PC-3 (cell line): ENCODE measurements around the gene ORC1. TPM values are rescaled to one million over a fixed set of nuclear protein-coding genes. Genes with fewer than 3 reads are reported as not detected.

Source experiments
- ATAC-seq: fragments of 200-7000 bp; cut with Tn5 transposase; 2 replicates; pipeline ENCODE4 v1.9.1; 2020; ENCODE audit warnings: mild to moderate bottlenecking, moderate library complexity
- BruUV-seq: library from RNA; stranded (reverse); fragments of 400-500 nt; replicated peaks from 2 replicates; lab custom pipeline; 2021; lab: Mats Ljungman, UMichigan
- CTCF ChIA-PET: fragments of 300-600 bp; sonication (Branson Sonifier 250); formaldehyde crosslinking; loops from one replicate; lab custom pipeline; 2022; ENCODE audit warnings: antibody characterized with exemption; lab: Charles Lee
- POLR2A ChIA-PET: fragments of 300-600 bp; sonication (Branson Sonifier 250); formaldehyde crosslinking; loops from one replicate; lab custom pipeline; 2022; ENCODE audit warnings: antibody characterized with exemption; ENCODE audit not compliant: unreplicated experiment; lab: Charles Lee
- DNase-seq: peaks from one replicate; pipeline ENCODE4 v3.0.0-alpha.2; 2015
- H2AFZ ChIP-seq: fragments of 300-600 bp; sonication (generic); 2 replicates; pipeline ENCODE4 v1.6.0; 2016; ENCODE audit warnings: antibody characterized with exemption, low read length
- H3F3A ChIP-seq: fragments of 300-600 bp; sonication (generic); one replicate; pipeline ENCODE4 v1.6.0; 2017; ENCODE audit warnings: antibody characterized with exemption, low read length, control low read depth, mild to moderate bottlenecking; ENCODE audit not compliant: unreplicated experiment
- H3K27ac ChIP-seq: fragments of 300-600 bp; sonication (generic); 2 replicates; pipeline ENCODE4 v1.5.1; 2016; ENCODE audit warnings: mild to moderate bottlenecking, low read length
- H3K27me3 ChIP-seq: fragments of 300-600 bp; sonication (generic); 2 replicates; pipeline ENCODE4 v1.6.1; 2016; ENCODE audit warnings: low read length, mixed read lengths
- H3K36me3 ChIP-seq: fragments of 300-600 bp; sonication (generic); 2 replicates; pipeline ENCODE4 v1.6.1; 2016; ENCODE audit warnings: low read depth, mixed run types, low read length, mixed read lengths
- H3K4me1 ChIP-seq: fragments of 300-600 bp; sonication (generic); 2 replicates; pipeline ENCODE4 v1.5.1; 2016; ENCODE audit warnings: low read length; ENCODE audit not compliant: insufficient read depth
- H3K4me2 ChIP-seq: fragments of 300-600 bp; sonication (generic); 2 replicates; pipeline ENCODE4 v1.6.0; 2016; ENCODE audit warnings: low read length
- H3K4me3 ChIP-seq: fragments of 300-600 bp; sonication (generic); 2 replicates; pipeline ENCODE4 v1.5.1; 2016; ENCODE audit warnings: mild to moderate bottlenecking, low read length, mixed read lengths
- H3K79me2 ChIP-seq: fragments of 300-600 bp; sonication (generic); 2 replicates; pipeline ENCODE4 v1.6.1; 2017; ENCODE audit warnings: low read length, mixed read lengths
- H3K9ac ChIP-seq: fragments of 300-600 bp; sonication (generic); 2 replicates; pipeline ENCODE4 v1.6.0; 2016; ENCODE audit warnings: mild to moderate bottlenecking, low read length
- H3K9me2 ChIP-seq: fragments of 300-600 bp; sonication (generic); replicated peaks from 2 replicates; pipeline ENCODE4 v1.6.1; 2016; ENCODE audit warnings: mixed run types, low read length, mixed read lengths
- H3K9me3 ChIP-seq: fragments of 300-600 bp; sonication (generic); 2 replicates; pipeline ENCODE4 v1.6.1; 2016; ENCODE audit warnings: low read length, mixed read lengths
- H4K20me1 ChIP-seq: fragments of 300-600 bp; sonication (generic); 2 replicates; pipeline ENCODE4 v1.6.1; 2016; ENCODE audit warnings: low read length, mixed read lengths
- EZH2 ChIP-seq: fragments of 300-600 bp; sonication (generic); IDR thresholded peaks from one replicate; pipeline ENCODE4 v1.6.1; 2017; ENCODE audit warnings: antibody characterized with exemption, mild to moderate bottlenecking, low read length; ENCODE audit not compliant: unreplicated experiment
- EZH2phosphoT487 ChIP-seq: fragments of 300-600 bp; sonication (generic); IDR thresholded peaks from 2 replicates; pipeline ENCODE4 v1.6.1; 2018; ENCODE audit warnings: mild to moderate bottlenecking, antibody characterized with exemption, low read length, borderline replicate concordance
- intact Hi-C: fragments of 100-400 bp; cut with micrococcal nuclease; formaldehyde crosslinking; loops from 2 replicates; pipeline ENCODE4 v1.9.0; 2023
- total RNA-seq: library from RNA; depleted of rRNA; stranded (reverse); fragments of >200 nt; gene quantifications from 2 replicates; pipeline ENCODE4 v1.2.3, GENCODE V29; 2014
- TF ChIP-seq, protein P1 (sequence below): fragments of 300-600 bp; sonication (generic); conservative IDR thresholded peaks from 2 replicates; pipeline ENCODE4 v1.5.1; 2017; ENCODE audit warnings: antibody characterized with exemption, low read depth, mild to moderate bottlenecking, low read length

The ORC1 gene
- total RNA-seq, 1 experiment from 2014 or later, result 23.7 TPM

DNA sequence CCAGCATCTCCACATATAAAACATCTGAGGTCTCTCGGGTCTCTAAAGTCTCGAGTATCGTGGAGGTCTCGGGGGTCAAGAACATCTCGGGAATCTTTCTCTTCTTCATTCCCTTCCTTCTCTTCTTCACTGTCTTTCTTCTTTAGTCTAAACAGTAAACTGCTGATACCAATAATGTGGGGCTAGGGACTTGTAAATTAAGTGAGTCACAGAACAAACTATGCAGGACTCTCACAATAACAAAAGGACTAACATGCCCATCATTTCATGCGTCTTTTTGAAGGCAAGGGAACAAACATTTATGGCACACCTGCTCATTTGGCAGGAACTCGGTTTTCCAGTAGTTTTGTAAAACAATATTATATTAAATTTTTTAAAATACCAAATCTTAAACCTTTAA is 32.6 kb upstream of the ORC1 start:
- H3K27ac ChIP-seq, result no peak overlapping the region
- H3K27me3 ChIP-seq, result no peaks in the 10 kb centered on the region
- H3K36me3 ChIP-seq, result peaks cover 20% of the 10 kb centered on the region
- H3K79me2 ChIP-seq, result no peaks in the 10 kb centered on the region
- H3K9me2 ChIP-seq, result no peaks in the 10 kb centered on the region
- intact Hi-C loops, result no loop called here
- no peaks in the 10 kb centered on the region for H3F3A ChIP-seq
- ChIA-PET CTCF (no interaction called here), POLR2A (no interaction called here)
- H3K4me2 ChIP-seq, result no peak overlapping the region
- no TSS peak for BruUV-seq
- H2AFZ ChIP-seq, result no peak overlapping the region
- H3K4me1 ChIP-seq, result no peaks in the 10 kb centered on the region
- TF ChIP-seq EZH2, result no peak
- TF ChIP-seq EZH2phosphoT487, result no peak
- TF ChIP-seq, protein P1, sequence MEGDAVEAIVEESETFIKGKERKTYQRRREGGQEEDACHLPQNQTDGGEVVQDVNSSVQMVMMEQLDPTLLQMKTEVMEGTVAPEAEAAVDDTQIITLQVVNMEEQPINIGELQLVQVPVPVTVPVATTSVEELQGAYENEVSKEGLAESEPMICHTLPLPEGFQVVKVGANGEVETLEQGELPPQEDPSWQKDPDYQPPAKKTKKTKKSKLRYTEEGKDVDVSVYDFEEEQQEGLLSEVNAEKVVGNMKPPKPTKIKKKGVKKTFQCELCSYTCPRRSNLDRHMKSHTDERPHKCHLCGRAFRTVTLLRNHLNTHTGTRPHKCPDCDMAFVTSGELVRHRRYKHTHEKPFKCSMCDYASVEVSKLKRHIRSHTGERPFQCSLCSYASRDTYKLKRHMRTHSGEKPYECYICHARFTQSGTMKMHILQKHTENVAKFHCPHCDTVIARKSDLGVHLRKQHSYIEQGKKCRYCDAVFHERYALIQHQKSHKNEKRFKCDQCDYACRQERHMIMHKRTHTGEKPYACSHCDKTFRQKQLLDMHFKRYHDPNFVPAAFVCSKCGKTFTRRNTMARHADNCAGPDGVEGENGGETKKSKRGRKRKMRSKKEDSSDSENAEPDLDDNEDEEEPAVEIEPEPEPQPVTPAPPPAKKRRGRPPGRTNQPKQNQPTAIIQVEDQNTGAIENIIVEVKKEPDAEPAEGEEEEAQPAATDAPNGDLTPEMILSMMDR, result no peak
- no peak overlapping the region for H3K4me3 ChIP-seq
- H4K20me1 ChIP-seq, result no peaks in the 10 kb centered on the region
- no peaks in the 10 kb centered on the region for H3K9me3 ChIP-seq
- H3K9ac ChIP-seq, result no peak overlapping the region
- ATAC-seq (peak; percentile 93), DNase-seq (peak; percentile 33)

DNA sequence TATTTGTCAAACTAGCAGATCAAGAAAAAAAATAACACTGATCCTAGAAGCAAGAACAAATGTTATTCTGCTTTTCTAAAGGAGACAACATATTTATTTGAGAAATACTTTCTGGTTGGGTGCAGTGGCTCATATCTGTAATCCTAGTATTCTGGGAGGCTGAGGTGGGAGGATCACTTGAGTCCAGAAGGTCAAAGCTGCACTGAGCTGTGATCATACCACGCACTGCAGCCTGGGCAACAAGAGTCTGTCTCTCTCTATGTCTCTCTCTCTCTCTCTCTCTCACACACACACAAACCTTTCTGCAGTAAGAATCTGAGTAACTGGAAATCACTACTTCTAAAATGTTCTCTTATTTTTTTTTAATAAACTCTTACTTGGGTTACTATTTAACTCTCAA is 31.4 kb upstream of the ORC1 start:
- no peak for ATAC-seq
- BruUV-seq, result no TSS peak

GRCh38 chr1:52435211-52435610 is 31.0 kb upstream of the ORC1 start:
- no peaks in the 10 kb centered on the region for H3F3A ChIP-seq
- no peaks in the 10 kb centered on the region for H3K4me1 ChIP-seq
- no peak overlapping the region for H3K4me2 ChIP-seq
- no peaks in the 10 kb centered on the region for H3K27me3 ChIP-seq
- DNase-seq (no peak), ATAC-seq (no peak)
- no peak overlapping the region for H2AFZ ChIP-seq
- no peaks in the 10 kb centered on the region for H3K79me2 ChIP-seq
- H3K27ac ChIP-seq, result no peak overlapping the region
- no peaks in the 10 kb centered on the region for H3K9me3 ChIP-seq
- H3K9me2 ChIP-seq, result no peaks in the 10 kb centered on the region
- ChIA-PET POLR2A (no interaction called here), CTCF (no interaction called here)
- intact Hi-C loops, result no loop called here
- no peak overlapping the region for H3K9ac ChIP-seq
- TF ChIP-seq, protein P1, result no peak
- no peak for TF ChIP-seq EZH2
- TF ChIP-seq EZH2phosphoT487, result no peak
- BruUV-seq, result no TSS peak
- peaks cover 25% of the 10 kb centered on the region for H3K36me3 ChIP-seq
- H3K4me3 ChIP-seq, result no peak overlapping the region
- H4K20me1 ChIP-seq, result no peaks in the 10 kb centered on the region

More for the DNA sequence above, 31.4 kb upstream of the ORC1 start:
- no peaks in the 10 kb centered on the region for H3K9me2 ChIP-seq
- peaks cover 25% of the 10 kb centered on the region for H3K36me3 ChIP-seq
- no peak overlapping the region for H3K9ac ChIP-seq
- no peaks in the 10 kb centered on the region for H3K27me3 ChIP-seq
- ChIA-PET POLR2A (no interaction called here), CTCF (no interaction called here)
- H3K4me1 ChIP-seq, result no peaks in the 10 kb centered on the region
- TF ChIP-seq EZH2, result no peak
- TF ChIP-seq, protein P1, result no peak
- TF ChIP-seq EZH2phosphoT487, result no peak
- no peak overlapping the region for H2AFZ ChIP-seq
- no peak overlapping the region for H3K27ac ChIP-seq
- H3K4me2 ChIP-seq, result no peak overlapping the region
- H3K79me2 ChIP-seq, result no peaks in the 10 kb centered on the region
- H3K9me3 ChIP-seq, result no peaks in the 10 kb centered on the region
- intact Hi-C loops, result no loop called here
- no peaks in the 10 kb centered on the region for H4K20me1 ChIP-seq
- H3F3A ChIP-seq, result no peaks in the 10 kb centered on the region
- no peak for DNase-seq
- no peak overlapping the region for H3K4me3 ChIP-seq
